ENCODE measurements around the gene OR5B12.

OR5B12 gene

GRCh38 chr11:58442136-58442535 is at the start of gene OR5B12:
Gene OR5B12, minus strand, starts transcription at chr11:58442236. Its CDS starts 2,085 bp downstream, at chr11:58440151.
- H4K20me1 ChIP-seq (ENCODE audit: insufficient read depth, low read length) = no peaks in the 10 kb centered on the region
- H3K9me3 ChIP-seq (ENCODE audit: insufficient read depth, low read length) = no peaks in the 10 kb centered on the region
- no peaks in the 10 kb centered on the region for H3K27me3 ChIP-seq (ENCODE audit: low read depth, low read length)
- no peak within 1 kb of the TSS for H3K4me2 ChIP-seq (ENCODE audit: low read length)
- no peak within 1 kb of the TSS for H3K27ac ChIP-seq (ENCODE audit: low read length)
- no peaks in the 10 kb centered on the region for H3K79me2 ChIP-seq (ENCODE audit: low read length)
- no peak within 1 kb of the TSS for H3K9ac ChIP-seq (ENCODE audit: low read length)
- H3K4me3 ChIP-seq (ENCODE audit: low read length) = no peak within 1 kb of the TSS
- H2AFZ ChIP-seq (ENCODE audit: low read depth, low read length) = no peak within 1 kb of the TSS
- no peaks in the 10 kb centered on the region for H3K36me3 ChIP-seq (replicated peaks; ENCODE audit: low read depth, low read length)
- H3K4me1 ChIP-seq (ENCODE audit: low read length) = no peaks in the 10 kb centered on the region
- no peak for TF ChIP-seq CTCF (IDR thresholded peaks at IDR 0.05; ENCODE audit: low read depth, low read length)
- no peak for TF ChIP-seq EZH2phosphoT487 (IDR thresholded peaks at IDR 0.05; ENCODE audit: low read depth)

DNA sequence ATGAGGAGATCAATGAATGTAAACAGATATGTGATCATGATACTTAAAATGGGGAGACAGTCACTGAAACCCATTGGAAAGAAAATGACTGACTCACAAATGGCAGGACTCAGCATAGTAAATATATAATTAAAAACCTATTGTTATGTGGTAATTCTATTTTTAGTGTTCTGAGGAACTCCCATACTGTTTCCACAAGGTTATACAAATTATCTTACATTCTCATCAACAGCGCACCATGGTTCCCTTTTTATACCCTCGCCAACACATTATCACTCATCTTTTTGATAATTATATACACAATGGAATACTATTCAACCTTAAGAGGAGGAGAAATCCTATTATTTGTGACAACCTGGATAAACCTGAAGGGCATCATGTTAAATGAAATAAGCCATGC is 48.8 kb upstream of the OR5B12 start:
- H3K79me2 ChIP-seq (ENCODE audit: low read length) = no peaks in the 10 kb centered on the region
- H3K27ac ChIP-seq (ENCODE audit: low read length) = no peak overlapping the region
- H3K27me3 ChIP-seq (ENCODE audit: low read depth, low read length) = no peaks in the 10 kb centered on the region; the same call in 1 of the 2 replicates
- H2AFZ ChIP-seq (ENCODE audit: low read depth, low read length) = no peak overlapping the region
- H4K20me1 ChIP-seq (ENCODE audit: insufficient read depth, low read length) = no peaks in the 10 kb centered on the region
- no peak overlapping the region for H3K4me3 ChIP-seq (ENCODE audit: low read length)
- no peaks in the 10 kb centered on the region; the same call in 1 of the 2 replicates for H3K4me1 ChIP-seq (ENCODE audit: low read length)
- H3K9ac ChIP-seq (ENCODE audit: low read length) = no peak overlapping the region
- H3K36me3 ChIP-seq (replicated peaks; ENCODE audit: low read depth, low read length) = no peaks in the 10 kb centered on the region
- no peak for TF ChIP-seq CTCF (IDR thresholded peaks at IDR 0.05; ENCODE audit: low read depth, low read length)
- no peak for TF ChIP-seq EZH2phosphoT487 (IDR thresholded peaks at IDR 0.05; ENCODE audit: low read depth)
- H3K9me3 ChIP-seq (ENCODE audit: insufficient read depth, low read length) = no peaks in the 10 kb centered on the region
- H3K4me2 ChIP-seq (ENCODE audit: low read length) = no peak overlapping the region

DNA sequence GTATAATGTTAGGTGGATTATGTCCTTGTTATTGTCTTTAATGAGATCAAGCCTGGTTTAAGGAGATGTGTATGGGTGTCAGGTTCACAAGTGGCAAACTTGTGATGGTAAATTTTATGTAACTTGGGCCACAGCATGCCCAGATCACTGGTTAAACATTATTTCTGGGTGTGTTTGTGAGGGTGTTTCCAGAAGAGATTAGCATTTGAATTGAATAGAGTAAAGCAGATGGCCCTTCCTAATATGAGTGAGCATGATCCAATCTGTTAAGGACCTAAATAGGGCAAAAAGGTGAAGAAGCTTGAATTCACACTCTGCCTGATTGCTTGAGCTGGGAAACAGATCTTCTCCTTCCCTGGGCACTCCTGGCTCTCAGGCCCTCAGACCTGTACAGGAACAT is 45.1 kb upstream of the OR5B12 start:
- Histone ChIP-seq H3K27me3 (ENCODE audit: low read depth, low read length) (no peaks in the 10 kb centered on the region), H3K4me3 (ENCODE audit: low read length) (no peak overlapping the region), H3K27ac (ENCODE audit: low read length) (no peak overlapping the region), H3K36me3 (replicated peaks; ENCODE audit: low read depth, low read length) (no peaks in the 10 kb centered on the region), H3K9me3 (ENCODE audit: insufficient read depth, low read length) (no peaks in the 10 kb centered on the region; the same call in 1 of the 2 replicates), H3K79me2 (ENCODE audit: low read length) (no peaks in the 10 kb centered on the region), H3K4me1 (ENCODE audit: low read length) (no peaks in the 10 kb centered on the region), H3K9ac (ENCODE audit: low read length) (no peak overlapping the region), H2AFZ (ENCODE audit: low read depth, low read length) (no peak overlapping the region), H4K20me1 (ENCODE audit: insufficient read depth, low read length) (no peaks in the 10 kb centered on the region), H3K4me2 (ENCODE audit: low read length) (no peak overlapping the region)
- no peak for TF ChIP-seq EZH2phosphoT487 (IDR thresholded peaks at IDR 0.05; ENCODE audit: low read depth)
- TF ChIP-seq CTCF (IDR thresholded peaks at IDR 0.05; ENCODE audit: low read depth, low read length) = no peak

DNA sequence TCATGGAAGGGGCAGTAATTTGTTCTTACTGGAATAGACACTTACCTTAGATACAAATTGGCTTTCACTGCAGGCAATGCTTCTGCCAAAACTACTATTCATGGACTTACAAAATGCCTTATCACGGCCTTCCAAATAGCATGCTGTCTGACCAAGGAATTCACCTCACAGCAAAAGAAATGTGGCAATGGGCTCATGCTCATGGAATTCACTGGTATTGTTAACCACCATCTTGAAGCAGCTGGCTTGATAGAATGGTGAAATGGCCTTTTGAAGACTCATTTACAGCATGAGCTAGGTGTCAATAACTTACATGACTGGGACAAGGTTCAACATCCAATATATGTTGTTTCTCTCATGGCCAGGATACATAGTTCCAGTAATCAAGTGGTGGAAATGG is 43.9 kb upstream of the OR5B12 start:
- Histone ChIP-seq H3K27me3 (ENCODE audit: low read depth, low read length) (no peaks in the 10 kb centered on the region), H4K20me1 (ENCODE audit: insufficient read depth, low read length) (no peaks in the 10 kb centered on the region), H3K4me2 (ENCODE audit: low read length) (no peak overlapping the region), H3K4me3 (ENCODE audit: low read length) (no peak overlapping the region), H3K79me2 (ENCODE audit: low read length) (no peaks in the 10 kb centered on the region), H3K27ac (ENCODE audit: low read length) (no peak overlapping the region), H3K4me1 (ENCODE audit: low read length) (no peaks in the 10 kb centered on the region), H3K9ac (ENCODE audit: low read length) (no peak overlapping the region), H3K36me3 (replicated peaks; ENCODE audit: low read depth, low read length) (no peaks in the 10 kb centered on the region), H3K9me3 (ENCODE audit: insufficient read depth, low read length) (no peaks in the 10 kb centered on the region; the same call in 1 of the 2 replicates), H2AFZ (ENCODE audit: low read depth, low read length) (no peak overlapping the region)
- TF ChIP-seq CTCF (IDR thresholded peaks at IDR 0.05; ENCODE audit: low read depth, low read length) (no peak), EZH2phosphoT487 (IDR thresholded peaks at IDR 0.05; ENCODE audit: low read depth) (no peak)

All from OCI-LY3 (cell line).